HepG2 (cell line): ENCODE measurements around the gene USP17L19. TPM values are rescaled to one million over a fixed set of nuclear protein-coding genes. Genes with fewer than 3 reads are reported as not detected.
"Not testable (repeated sequence)": the region's sequence is repeated elsewhere in the genome, so short reads cannot be mapped to it uniquely, and the experiment has no call there.

ENCODE experiments used
- ATAC-seq: fragments of 200-7000 bp; cut with Tn5 transposase; 3 replicates; pipeline ENCODE4 v1.9.1; 2020; ENCODE audit warnings: mild to moderate bottlenecking, moderate library complexity
- BruUV-seq: library from RNA; stranded (reverse); fragments of 400-500 nt; replicated peaks from 2 replicates; lab custom pipeline; 2021; lab: Mats Ljungman, UMichigan
- CTCF ChIA-PET: fragments of 300-600 bp; formaldehyde crosslinking; extraction: SDS; loops from one replicate; lab custom pipeline; 2021; ENCODE audit warnings: low total read pairs, inconsistent platforms, low intra/inter-chr PET ratio; lab: Yijun Ruan, JAX
- POLR2A ChIA-PET: fragments of 350-600 bp; sonication (Branson Sonifier 250); formaldehyde crosslinking; loops from one replicate; lab custom pipeline; 2020; ENCODE audit warnings: antibody characterized with exemption, inconsistent platforms; lab: Yijun Ruan, JAX
- DNase-seq: peaks from one replicate; pipeline ENCODE4 v3.0.0-alpha.2; 2015; ENCODE audit warnings: low spot score
- FAIRE-seq: peaks from 3 replicates; lab custom pipeline; 2011; peaks lifted over from hg19 to GRCh38; lab: Jason Lieb, UNC
- H2AFZ ChIP-seq: one replicate; pipeline ENCODE4 v1.6.1; 2011; ENCODE audit warnings: low read length, inconsistent platforms
- H3K27ac ChIP-seq: fragments of 300-600 bp; 3 replicates; pipeline ENCODE4 v1.8.0; 2011; ENCODE audit warnings: mixed run types, mild to moderate bottlenecking, mixed read lengths, low read length, inconsistent platforms; ENCODE audit not compliant: insufficient read depth; ENCODE audit errors: extremely low read length
- H3K27me3 ChIP-seq, 2 experiments: fragments of 200-600 bp in 1 of 2; 2 replicates in 1 of 2; 3 replicates in 1 of 2; pipeline versions ENCODE4 v1.6.0 to v1.8.0; 2011; ENCODE audit warnings: low read length in 2 of 2, mild to moderate bottlenecking in 2 of 2, moderate library complexity in 2 of 2, inconsistent platforms in 1 of 2; ENCODE audit not compliant: insufficient read depth in 2 of 2, control insufficient read depth in 1 of 2
- H3K36me3 ChIP-seq, 2 experiments: fragments of 200-600 bp in 1 of 2; replicated peaks in 1 of 2; 2 replicates in 1 of 2; 3 replicates in 1 of 2; pipeline versions ENCODE4 v1.5.1 to v1.8.0; 2011; ENCODE audit warnings: low read length in 2 of 2, inconsistent platforms in 1 of 2; ENCODE audit not compliant: insufficient read depth in 2 of 2, control insufficient read depth in 1 of 2
- H3K4me1 ChIP-seq: 2 replicates; pipeline ENCODE4 v1.5.1; 2012; ENCODE audit warnings: low read length, inconsistent platforms; ENCODE audit not compliant: insufficient read depth
- H3K4me2 ChIP-seq: 2 replicates; pipeline ENCODE4 v1.6.0; 2011; ENCODE audit warnings: low read depth, low read length, inconsistent platforms
- H3K4me3 ChIP-seq, 3 experiments: fragments of 200-600 bp in 1 of 3; sonication (generic), shearing (Covaris generic) in 1 of 3; replicated peaks in 1 of 3; 2 replicates each; pipeline ENCODE4 v1.5.1; 2011 to 2016; ENCODE audit warnings: low read length in 3 of 3, inconsistent platforms in 2 of 3, low read depth in 2 of 3, mild to moderate bottlenecking in 2 of 3, control low read depth in 1 of 3, mixed read lengths in 1 of 3; ENCODE audit not compliant: insufficient read depth in 1 of 3
- H3K79me2 ChIP-seq: one replicate; pipeline ENCODE4 v1.6.1; 2011; ENCODE audit warnings: low read length, inconsistent platforms; ENCODE audit not compliant: insufficient read depth
- H3K9ac ChIP-seq: 2 replicates; pipeline ENCODE4 v1.6.0; 2011; ENCODE audit warnings: mild to moderate bottlenecking, low read depth, low read length, inconsistent platforms; ENCODE audit not compliant: insufficient read depth
- H3K9me3 ChIP-seq: 2 replicates; pipeline ENCODE4 v1.5.1; 2012; ENCODE audit warnings: mild to moderate bottlenecking, low read length
- H4K20me1 ChIP-seq: 2 replicates; pipeline ENCODE4 v1.6.0; 2011; ENCODE audit warnings: inconsistent platforms, mild to moderate bottlenecking, low read length, moderate library complexity; ENCODE audit not compliant: insufficient read depth
- WGBS: methylation state at CpG from one replicate; pipeline ENCODE4 v1.1.6; 2017; ENCODE audit warnings: low lambda C conversion rate; 5-methylcytosine and 5-hydroxymethylcytosine counted together
- in situ Hi-C: cut with HindIII; loops from 2 replicates; pipeline ENCODE4 v1.10.0; 2017; ENCODE audit warnings: low pct_unique_long_range_greater_than_20kb; ENCODE audit not compliant: extremely low pct_ligation_motif_present
- intact Hi-C: fragments of 100-400 bp; cut with micrococcal nuclease; formaldehyde crosslinking; loops from one replicate; pipeline ENCODE4 v1.10.0; 2022; ENCODE audit not compliant: unreplicated experiment
- polyA plus RNA-seq, 8 experiments: library from polyadenylated mRNA; depleted of rRNA in 3 of 8; stranded (reverse) in 7 of 8; unstranded in 1 of 8; fragments of >200 nt; fragmentation: Illumina TruSeq in 4 of 8; extraction: Trizol in 4 of 8; gene quantifications; 2 replicates each; pipeline versions ENCODE4 v1.2.1 to v1.2.3, GENCODE V29; 2011 to 2016; ENCODE audit warnings: low read depth in 4 of 8, missing spikeins in 1 of 8, mixed read lengths in 1 of 8; ENCODE audit not compliant: insufficient read depth in 1 of 8
- total RNA-seq, 5 experiments: library from RNA; depleted of rRNA; stranded (reverse); fragments of >200 nt; fragmentation: Illumina TruSeq; extraction: Trizol; gene quantifications; 2 replicates each; pipeline ENCODE4 v1.2.3, GENCODE V29; 2016; ENCODE audit warnings: low read depth in 1 of 5

The USP17L19 gene
- total and polyA plus RNA-seq, 2 of the 13 experiments (the other 11 are each of a cell fraction or from before 2014, with no cell fraction given) = not detected

- H3K4me3 ChIP-seq, FAIRE-seq: not testable (repeated sequence)
- WGBS = no CpG with 5 or more reads among the region's 15 CpGs
These were observed 19.1 kb upstream of the USP17L19 start, which contains the start of gene USP17L15 for GRCh38 chr4:9234085-9234484. Gene USP17L15 (plus strand): TSS chr4:9234385. CDS start chr4:9234385, 0 bp downstream.

DNA sequence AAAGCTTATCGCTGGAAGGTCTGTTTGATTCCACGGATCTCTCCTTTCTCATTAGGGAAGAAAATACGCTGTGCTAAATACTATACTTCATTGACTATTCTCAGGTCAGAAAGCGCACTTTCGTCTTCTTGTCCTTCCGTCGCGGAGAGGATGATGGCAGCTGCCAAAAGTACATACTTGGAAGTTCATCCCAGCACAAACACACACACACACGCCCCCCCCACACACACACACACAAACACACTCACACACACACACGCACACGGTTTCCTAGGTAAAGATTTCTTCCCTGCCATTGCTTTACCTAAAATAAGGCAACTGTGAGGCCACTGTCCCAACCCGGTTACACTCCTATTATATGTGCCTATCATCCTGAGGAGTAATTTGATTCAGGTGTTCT is 14.7 kb upstream of the USP17L19 start:
- ATAC-seq, in situ Hi-C loops, H3K4me3 ChIP-seq, DNase-seq, H3K79me2 ChIP-seq, H3K27ac ChIP-seq, BruUV-seq, H4K20me1 ChIP-seq, H3K4me1 ChIP-seq, intact Hi-C loops, CTCF ChIA-PET, FAIRE-seq, POLR2A ChIA-PET, H2AFZ ChIP-seq, H3K9me3 ChIP-seq, H3K27me3 ChIP-seq, H3K36me3 ChIP-seq, H3K9ac ChIP-seq, H3K4me2 ChIP-seq: not testable (repeated sequence)
- 46% methylated on average over 12 of the region's 12 CpGs for WGBS

More at GRCh38 chr4:9234085-9234484, 19.1 kb upstream of the USP17L19 start, which contains the start of gene USP17L15:
- CTCF ChIA-PET, H4K20me1 ChIP-seq, H3K9ac ChIP-seq, BruUV-seq, H2AFZ ChIP-seq, DNase-seq, H3K27ac ChIP-seq, H3K4me2 ChIP-seq, H3K9me3 ChIP-seq, H3K27me3 ChIP-seq, ATAC-seq, H3K4me1 ChIP-seq, H3K79me2 ChIP-seq, intact Hi-C loops, H3K36me3 ChIP-seq, in situ Hi-C loops, POLR2A ChIA-PET: not testable (repeated sequence)

GRCh38 chr4:9243579-9243978 is 9.6 kb upstream of the USP17L19 start, which contains the start of gene USP17L17:
Gene USP17L17 (plus strand): TSS chr4:9243879. CDS start chr4:9243879, 0 bp downstream.
- not testable (repeated sequence) for ATAC-seq
- WGBS = 43% methylated on average over 11 of the region's 14 CpGs

DNA sequence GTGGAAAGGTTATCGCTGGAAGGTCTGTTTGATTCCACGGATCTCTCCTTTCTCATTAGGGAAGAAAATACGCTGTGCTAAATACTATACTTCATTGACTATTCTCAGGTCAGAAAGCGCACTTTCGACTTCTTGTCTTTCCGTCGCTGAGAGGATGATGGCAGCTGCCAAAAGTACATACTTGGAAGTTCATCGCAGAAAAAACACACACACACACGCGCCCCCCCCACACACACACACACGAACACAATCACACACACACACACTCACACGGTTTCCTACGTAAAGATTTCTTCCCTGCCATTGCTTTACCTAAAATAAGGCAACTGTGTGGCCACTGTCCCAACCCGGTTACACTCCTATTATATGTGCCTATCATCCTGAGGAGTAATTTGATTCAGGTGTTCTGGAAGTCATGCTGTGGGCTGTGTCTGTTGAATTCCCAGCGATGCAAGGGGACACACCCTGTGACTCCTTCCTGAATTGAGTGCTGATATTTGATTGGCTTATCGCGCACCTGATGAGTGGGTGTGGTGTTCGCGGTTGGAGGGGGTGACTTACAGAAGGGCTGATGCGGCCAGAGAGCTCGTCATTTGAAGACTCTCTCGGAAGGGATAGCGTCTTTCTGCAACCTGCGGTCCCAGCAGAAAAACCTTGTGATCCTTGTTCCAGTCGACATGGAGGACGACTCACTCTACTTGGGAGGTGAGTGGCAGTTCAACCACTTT is 5.1 kb upstream of the USP17L19 start, which contains the start of gene USP17L18:
TSS of gene USP17L18 (plus strand) at position 678 of the 728 bp plus-strand sequence. CDS start at position 678, 0 bp downstream.
- WGBS = 49% methylated on average over 22 of the region's 26 CpGs

More at GRCh38 chr4:9243579-9243978, 9.6 kb upstream of the USP17L19 start, which contains the start of gene USP17L17:
- H3K27ac ChIP-seq, in situ Hi-C loops, H3K79me2 ChIP-seq, DNase-seq, FAIRE-seq, H3K9me3 ChIP-seq, H4K20me1 ChIP-seq, BruUV-seq, H2AFZ ChIP-seq, CTCF ChIA-PET, H3K4me3 ChIP-seq, H3K9ac ChIP-seq, H3K36me3 ChIP-seq, H3K27me3 ChIP-seq, H3K4me1 ChIP-seq, POLR2A ChIA-PET, intact Hi-C loops, H3K4me2 ChIP-seq: not testable (repeated sequence)

More for the DNA sequence above, 5.1 kb upstream of the USP17L19 start, which contains the start of gene USP17L18:
- H3K27ac ChIP-seq, H4K20me1 ChIP-seq, H3K27me3 ChIP-seq, H3K4me3 ChIP-seq, H3K9ac ChIP-seq, H3K4me1 ChIP-seq, intact Hi-C loops, BruUV-seq, H3K4me2 ChIP-seq, H3K36me3 ChIP-seq, POLR2A ChIA-PET, CTCF ChIA-PET, H3K79me2 ChIP-seq, H3K9me3 ChIP-seq, DNase-seq, H2AFZ ChIP-seq, ATAC-seq, in situ Hi-C loops, FAIRE-seq: not testable (repeated sequence)
